Thymus (tissue), 11 donors: Measurements from ENCODE around the gene DARS1. TPM values are rescaled to one million over a fixed set of nuclear protein-coding genes. Genes with fewer than 3 reads are reported as not detected.
"Not testable (repeated sequence)": the region's sequence is repeated elsewhere in the genome, so short reads cannot be mapped to it uniquely, and the experiment has no call there.

Source experiments
- DNase-seq, 9 donors: peaks; one replicate each; pipeline ENCODE4 v3.0.0-alpha.2; 2013; ENCODE audit warnings: low spot score in 9 of 9, low read depth in 6 of 9, missing footprints in 1 of 9
- H3K27ac ChIP-seq, 2 donors: one replicate each; pipeline ENCODE4 v1.5.1; 2013; ENCODE audit warnings: control low read depth in 1 of 2, low read depth in 1 of 2, low read length in 1 of 2, mild to moderate bottlenecking in 1 of 2, moderate library complexity in 1 of 2
- H3K27me3 ChIP-seq, 2 donors: one replicate each; pipeline ENCODE4 v1.5.1; 2013; ENCODE audit warnings: low read length in 1 of 2; ENCODE audit not compliant: control insufficient read depth in 2 of 2, insufficient read depth in 1 of 2
- H3K36me3 ChIP-seq, 2 donors: one replicate each; pipeline ENCODE4 v1.5.1; 2013; ENCODE audit warnings: low read length in 1 of 2, mild to moderate bottlenecking in 1 of 2, moderate library complexity in 1 of 2; ENCODE audit not compliant: control insufficient read depth in 2 of 2, insufficient read depth in 2 of 2
- H3K4me1 ChIP-seq, 2 donors: one replicate each; pipeline ENCODE4 v1.5.1; 2013; ENCODE audit warnings: low read length in 2 of 2; ENCODE audit not compliant: control insufficient read depth in 2 of 2, insufficient read depth in 2 of 2
- H3K4me3 ChIP-seq, 2 donors: one replicate each; pipeline ENCODE4 v1.5.1; 2013; ENCODE audit warnings: low read length in 2 of 2, control low read depth in 1 of 2, mild to moderate bottlenecking in 1 of 2
- H3K9me3 ChIP-seq, 2 donors: one replicate each; pipeline ENCODE4 v1.5.1; 2013; ENCODE audit warnings: low read length in 1 of 2, mild to moderate bottlenecking in 1 of 2; ENCODE audit not compliant: control insufficient read depth in 2 of 2, insufficient read depth in 1 of 2
- WGBS: extraction: QIAGEN DNeasy Blood & Tissue Kit; methylation state at CpG from one replicate; pipeline ENCODE4 v1.1.7; 2013; 5-methylcytosine and 5-hydroxymethylcytosine counted together
- polyA plus RNA-seq: library from polyadenylated mRNA; stranded (reverse); fragments of 200-250 nt; gene quantifications from one replicate; pipeline ENCODE4 v1.2.3, GENCODE V29; 2013
- total RNA-seq: library from RNA; stranded (reverse); fragments of 120-200 nt; gene quantifications from one replicate; pipeline ENCODE4 v1.2.4, GENCODE V29; 2013
- donor health status: healthy.

Gene DARS1
- total and polyA plus RNA-seq, 2 donors: 118 to 119 TPM

- peaks cover 0 to 4% of the 10 kb centered on the region in 2 donors for H3K9me3 ChIP-seq
- WGBS: over 99% methylated on average over 3 of the region's 3 CpGs
- H3K4me3 ChIP-seq: no peak overlapping the region
- no peaks in the 10 kb centered on the region for H3K27me3 ChIP-seq
- DNase-seq: no peak
- peaks cover 6 to 23% of the 10 kb centered on the region in 2 donors for H3K36me3 ChIP-seq
- no peaks in the 10 kb centered on the region for H3K4me1 ChIP-seq
- H3K27ac ChIP-seq: no peak overlapping the region
Observed at GRCh38 chr2:135903650-135904049, 81.8 kb downstream of the DARS1 start.

DNA sequence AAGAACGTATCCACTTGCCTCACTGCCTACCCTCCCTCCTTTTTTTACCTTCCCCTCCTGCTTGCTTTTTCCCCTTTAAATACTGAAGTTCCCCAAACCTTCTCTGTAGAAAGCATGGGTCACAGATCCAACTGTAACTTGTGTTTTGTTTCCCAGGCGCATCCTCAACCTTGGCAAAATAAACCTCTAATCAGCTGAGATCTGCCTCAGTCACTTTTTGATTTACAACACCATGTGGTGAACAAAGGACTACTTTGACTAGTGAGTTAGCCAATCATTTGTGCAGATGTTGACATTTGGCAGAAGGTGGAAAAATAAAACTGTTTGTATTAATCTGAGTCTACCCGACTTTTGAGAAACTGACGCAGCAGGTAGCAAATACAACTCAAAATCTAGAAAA lies 85.9 kb downstream of the DARS1 start:
- DNase-seq: no peak
- no peaks in the 10 kb centered on the region for H3K27me3 ChIP-seq
- no peak overlapping the region for H3K27ac ChIP-seq
- H3K4me1 ChIP-seq: no peaks in the 10 kb centered on the region
- H3K9me3 ChIP-seq: peaks cover 0 to 6% of the 10 kb centered on the region in 2 donors
- no peak overlapping the region for H3K4me3 ChIP-seq
- peaks cover 7 to 8% of the 10 kb centered on the region in 2 donors for H3K36me3 ChIP-seq
- WGBS: 97% methylated on average over 4 of the region's 4 CpGs

- WGBS: 99% methylated on average over 3 of the region's 3 CpGs
- Histone ChIP-seq H3K4me1 (no peaks in the 10 kb centered on the region), H3K4me3 (no peak overlapping the region), H3K27me3 (no peaks in the 10 kb centered on the region), H3K36me3 (peaks cover 0 to 4% of the 10 kb centered on the region in 2 donors), H3K27ac (no peak overlapping the region), H3K9me3 (peaks cover 0 to 6% of the 10 kb centered on the region in 2 donors)
- DNase-seq: no peak
Observed at GRCh38 chr2:135898234-135898786, 87.1 kb downstream of the DARS1 start.

- Histone ChIP-seq H3K36me3 (peaks cover 0 to 4% of the 10 kb centered on the region in 2 donors), H3K9me3 (peaks cover 0 to 6% of the 10 kb centered on the region in 2 donors), H3K27ac (no peak overlapping the region), H3K4me3 (no peak overlapping the region), H3K4me1 (peaks cover 0 to 3% of the 10 kb centered on the region in 2 donors), H3K27me3 (no peaks in the 10 kb centered on the region)
- 97% methylated on average over 1 of the region's 1 CpG for WGBS
- no peak for DNase-seq
Observed at GRCh38 chr2:135894930-135895329, 90.5 kb downstream of the DARS1 start.

GRCh38 chr2:135893374-135893794 lies 92.0 kb downstream of the DARS1 start:
- Histone ChIP-seq H3K27ac (no peak overlapping the region), H3K4me3 (no peak overlapping the region), H3K4me1 (peaks cover 0 to 4% of the 10 kb centered on the region in 2 donors), H3K9me3 (peaks cover 0 to 3% of the 10 kb centered on the region in 2 donors), H3K36me3 (no peaks in the 10 kb centered on the region), H3K27me3 (no peaks in the 10 kb centered on the region)
- no peak for DNase-seq
- 96% methylated on average over 2 of the region's 2 CpGs for WGBS

GRCh38 chr2:135890835-135891234 lies 94.6 kb downstream of the DARS1 start:
- no peak overlapping the region for H3K4me3 ChIP-seq
- WGBS: 47% methylated on average over 6 of the region's 6 CpGs
- H3K9me3 ChIP-seq: peaks cover 0 to 14% of the 10 kb centered on the region in 2 donors
- no peak for DNase-seq
- H3K36me3 ChIP-seq: no peaks in the 10 kb centered on the region
- peaks cover 0 to 7% of the 10 kb centered on the region in 2 donors for H3K4me1 ChIP-seq
- H3K27me3 ChIP-seq: no peaks in the 10 kb centered on the region
- no peak overlapping the region for H3K27ac ChIP-seq

DNA sequence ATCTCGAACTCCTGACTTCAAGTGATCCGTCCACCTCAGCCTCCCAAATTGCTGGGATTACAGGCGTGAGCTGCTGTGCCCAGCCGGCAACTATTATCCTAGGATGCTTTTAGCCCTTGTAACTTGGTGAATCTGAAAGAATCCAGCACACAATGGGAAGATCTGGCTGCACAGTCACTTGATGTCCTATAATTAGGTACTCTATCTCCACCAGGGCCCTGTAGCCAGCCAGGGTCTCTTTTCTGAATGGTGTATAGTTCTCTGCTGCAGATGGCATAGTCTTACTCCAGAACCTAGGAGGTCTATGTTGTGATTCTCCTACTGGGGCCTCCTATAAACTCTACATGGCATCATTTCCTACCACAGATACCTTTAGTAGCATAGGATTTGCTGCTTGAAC lies 95.3 kb downstream of the DARS1 start:
- Histone ChIP-seq H3K36me3 (no peaks in the 10 kb centered on the region), H3K4me1 (peaks cover 0 to 7% of the 10 kb centered on the region in 2 donors), H3K4me3 (no peak overlapping the region), H3K27ac (no peak overlapping the region), H3K9me3 (peaks cover 0 to 14% of the 10 kb centered on the region in 2 donors), H3K27me3 (no peaks in the 10 kb centered on the region)
- WGBS: 94% methylated on average over 4 of the region's 4 CpGs
- DNase-seq: no peak

DNA sequence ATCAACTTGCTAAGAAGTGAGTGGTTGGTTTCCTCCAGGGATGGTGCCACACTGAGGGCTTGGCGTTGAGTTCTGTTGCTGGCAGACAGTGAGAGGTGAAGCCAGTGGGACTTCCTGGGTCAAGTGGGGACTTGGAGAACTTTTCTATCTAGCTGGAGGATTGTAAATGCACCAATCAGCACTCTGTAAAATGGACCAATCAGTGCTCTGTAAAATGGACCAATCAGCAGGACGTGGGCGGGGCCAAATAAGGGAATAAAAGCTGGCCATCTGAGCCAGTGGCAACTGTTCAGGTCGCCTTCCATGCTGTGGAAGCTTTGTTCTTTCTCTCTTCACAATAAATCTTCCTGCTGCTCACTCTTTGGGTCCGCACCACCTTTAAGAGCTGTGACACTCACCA lies 96.8 kb downstream of the DARS1 start:
- not testable (repeated sequence) for H3K27me3 ChIP-seq, H3K27ac ChIP-seq, H3K4me3 ChIP-seq, H3K36me3 ChIP-seq, DNase-seq, H3K4me1 ChIP-seq
- 97% methylated on average over 5 of the region's 5 CpGs for WGBS
- peaks cover 0 to 14% of the 10 kb centered on the region in 2 donors for H3K9me3 ChIP-seq

GRCh38 chr2:135885709-135886108 lies 99.7 kb downstream of the DARS1 start:
- H3K36me3 ChIP-seq: no peaks in the 10 kb centered on the region
- H3K27me3 ChIP-seq: no peaks in the 10 kb centered on the region
- no peak overlapping the region for H3K27ac ChIP-seq
- DNase-seq: no peak
- WGBS: 97% methylated on average over 4 of the region's 4 CpGs
- H3K4me1 ChIP-seq: peaks cover 0 to 7% of the 10 kb centered on the region in 2 donors
- H3K4me3 ChIP-seq: no peak overlapping the region
- H3K9me3 ChIP-seq: peaks cover 0 to 14% of the 10 kb centered on the region in 2 donors
